ENCODE measurements around the gene TXNL4A.

Gene TXNL4A, protein sequence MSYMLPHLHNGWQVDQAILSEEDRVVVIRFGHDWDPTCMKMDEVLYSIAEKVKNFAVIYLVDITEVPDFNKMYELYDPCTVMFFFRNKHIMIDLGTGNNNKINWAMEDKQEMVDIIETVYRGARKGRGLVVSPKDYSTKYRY

DNA sequence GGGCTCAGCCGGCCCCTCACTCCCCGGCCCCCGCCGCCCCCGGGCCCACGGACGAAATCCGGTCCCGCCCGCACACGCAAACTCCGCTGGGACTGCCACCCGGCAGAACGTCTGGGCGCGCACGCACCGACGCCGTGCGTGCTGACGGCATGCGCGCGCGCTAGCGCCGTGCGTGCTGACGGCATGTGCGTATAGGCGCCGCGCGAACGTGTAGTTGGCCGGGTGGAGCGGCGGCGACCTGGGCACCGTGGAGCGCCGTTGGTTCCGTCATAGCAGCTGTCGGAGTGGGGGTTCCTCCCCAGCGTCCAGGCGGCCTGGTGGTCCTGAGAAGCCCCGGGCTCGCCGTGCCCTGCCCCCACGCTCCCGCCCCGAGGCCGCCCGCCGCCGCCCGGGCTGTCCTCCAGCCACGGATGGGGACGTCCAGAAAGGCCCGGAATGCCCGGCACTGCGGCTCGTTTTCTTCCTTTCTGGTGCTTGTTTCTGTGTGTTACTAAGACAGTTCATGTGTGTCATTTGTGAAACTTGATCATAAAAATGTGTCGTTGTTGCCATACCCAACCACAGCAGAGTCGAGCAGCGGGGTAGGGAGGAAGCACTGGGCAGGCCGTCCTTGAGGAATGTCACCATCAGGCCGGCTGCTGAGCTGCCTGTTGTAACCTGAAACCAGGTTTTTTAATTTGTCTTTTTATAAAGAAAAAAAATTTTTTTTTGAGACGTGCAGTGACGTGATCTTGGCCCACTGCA is at the start of gene TXNL4A:
Gene TXNL4A (minus strand): TSS at position 113 of the 744 bp plus-strand sequence. CDS start 171 bp downstream, outside the sequence.
- H3K4me1 ChIP-seq (ENCODE audit: control insufficient read depth, insufficient read depth, low read length): peaks cover 7% of the 10 kb centered on the region
- H3K4me3 ChIP-seq (ENCODE audit: low read depth, low read length): peak within 1 kb of the TSS; percentile 82
- no peaks in the 10 kb centered on the region for H3K9me3 ChIP-seq (ENCODE audit: control insufficient read depth, insufficient read depth, low read depth, low read length)
- ChIA-PET POLR2A (interaction anchor here (0.8 to 2.6 kb wide), 5 partner anchors 22 to 120 kb away, joined by 3 to 10 read pairs (median 6); partner anchors contain the start of genes ADNP2, RBFA and SLC66A2), CTCF (interaction anchor here (0.7 kb wide), 1 partner anchor 50 kb away, joined by 3 read pairs; no protein-coding TSS in a partner anchor)
- H3K36me3 ChIP-seq (ENCODE audit: control insufficient read depth in 2 of 2, insufficient read depth in 1 of 2, low read length in 2 of 2): peaks cover 21 to 29% of the 10 kb centered on the region in 2 experiments
- peak within 1 kb of the TSS; percentile 91 for H3K27ac ChIP-seq (ENCODE audit: extremely low read depth, low read depth, low read length)
- TF ChIP-seq ZNF785 (tag by site-specific recombination; IDR thresholded peaks at IDR 0.05): peak; percentile 48; the same call in 1 of the 2 replicates
- no peak for TF ChIP-seq ZNF514 (tag by site-specific recombination; IDR thresholded peaks at IDR 0.05)
- TF ChIP-seq TCF7L2 (IDR thresholded peaks at IDR 0.05; ENCODE audit: borderline replicate concordance, low read depth, low read length): no peak
- peak; percentile 92 for TF ChIP-seq ZNF335 (tag by site-specific recombination; conservative IDR thresholded peaks at IDR 0.05)
- TF ChIP-seq ZSCAN30 (tag by site-specific recombination; IDR thresholded peaks at IDR 0.05): no peak
- peak; percentile 58; the same call in 1 of the 2 replicates for TF ChIP-seq SP3 (tag by site-specific recombination; IDR thresholded peaks at IDR 0.05)
- TF ChIP-seq, protein P1, sequence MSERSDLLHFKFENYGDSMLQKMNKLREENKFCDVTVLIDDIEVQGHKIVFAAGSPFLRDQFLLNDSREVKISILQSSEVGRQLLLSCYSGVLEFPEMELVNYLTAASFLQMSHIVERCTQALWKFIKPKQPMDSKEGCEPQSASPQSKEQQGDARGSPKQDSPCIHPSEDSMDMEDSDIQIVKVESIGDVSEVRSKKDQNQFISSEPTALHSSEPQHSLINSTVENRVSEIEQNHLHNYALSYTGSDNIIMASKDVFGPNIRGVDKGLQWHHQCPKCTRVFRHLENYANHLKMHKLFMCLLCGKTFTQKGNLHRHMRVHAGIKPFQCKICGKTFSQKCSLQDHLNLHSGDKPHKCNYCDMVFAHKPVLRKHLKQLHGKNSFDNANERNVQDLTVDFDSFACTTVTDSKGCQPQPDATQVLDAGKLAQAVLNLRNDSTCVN (tag by site-specific recombination; optimal IDR thresholded peaks at IDR 0.05): peak; percentile 89
- TF ChIP-seq, protein P2, sequence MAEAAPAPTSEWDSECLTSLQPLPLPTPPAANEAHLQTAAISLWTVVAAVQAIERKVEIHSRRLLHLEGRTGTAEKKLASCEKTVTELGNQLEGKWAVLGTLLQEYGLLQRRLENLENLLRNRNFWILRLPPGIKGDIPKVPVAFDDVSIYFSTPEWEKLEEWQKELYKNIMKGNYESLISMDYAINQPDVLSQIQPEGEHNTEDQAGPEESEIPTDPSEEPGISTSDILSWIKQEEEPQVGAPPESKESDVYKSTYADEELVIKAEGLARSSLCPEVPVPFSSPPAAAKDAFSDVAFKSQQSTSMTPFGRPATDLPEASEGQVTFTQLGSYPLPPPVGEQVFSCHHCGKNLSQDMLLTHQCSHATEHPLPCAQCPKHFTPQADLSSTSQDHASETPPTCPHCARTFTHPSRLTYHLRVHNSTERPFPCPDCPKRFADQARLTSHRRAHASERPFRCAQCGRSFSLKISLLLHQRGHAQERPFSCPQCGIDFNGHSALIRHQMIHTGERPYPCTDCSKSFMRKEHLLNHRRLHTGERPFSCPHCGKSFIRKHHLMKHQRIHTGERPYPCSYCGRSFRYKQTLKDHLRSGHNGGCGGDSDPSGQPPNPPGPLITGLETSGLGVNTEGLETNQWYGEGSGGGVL (tag by site-specific recombination; IDR thresholded peaks at IDR 0.05): 0 out of 2 replicates have a peak, but pooled peaks have one; percentile 20
- no peak for TF ChIP-seq YY1 (tag by site-specific recombination; IDR thresholded peaks at IDR 0.05)
- peak; percentile 78; the same call in 1 of the 2 replicates for TF ChIP-seq ZNF610 (tag by site-specific recombination; IDR thresholded peaks at IDR 0.05; ENCODE audit: borderline replicate concordance)
- TF ChIP-seq, protein P3, sequence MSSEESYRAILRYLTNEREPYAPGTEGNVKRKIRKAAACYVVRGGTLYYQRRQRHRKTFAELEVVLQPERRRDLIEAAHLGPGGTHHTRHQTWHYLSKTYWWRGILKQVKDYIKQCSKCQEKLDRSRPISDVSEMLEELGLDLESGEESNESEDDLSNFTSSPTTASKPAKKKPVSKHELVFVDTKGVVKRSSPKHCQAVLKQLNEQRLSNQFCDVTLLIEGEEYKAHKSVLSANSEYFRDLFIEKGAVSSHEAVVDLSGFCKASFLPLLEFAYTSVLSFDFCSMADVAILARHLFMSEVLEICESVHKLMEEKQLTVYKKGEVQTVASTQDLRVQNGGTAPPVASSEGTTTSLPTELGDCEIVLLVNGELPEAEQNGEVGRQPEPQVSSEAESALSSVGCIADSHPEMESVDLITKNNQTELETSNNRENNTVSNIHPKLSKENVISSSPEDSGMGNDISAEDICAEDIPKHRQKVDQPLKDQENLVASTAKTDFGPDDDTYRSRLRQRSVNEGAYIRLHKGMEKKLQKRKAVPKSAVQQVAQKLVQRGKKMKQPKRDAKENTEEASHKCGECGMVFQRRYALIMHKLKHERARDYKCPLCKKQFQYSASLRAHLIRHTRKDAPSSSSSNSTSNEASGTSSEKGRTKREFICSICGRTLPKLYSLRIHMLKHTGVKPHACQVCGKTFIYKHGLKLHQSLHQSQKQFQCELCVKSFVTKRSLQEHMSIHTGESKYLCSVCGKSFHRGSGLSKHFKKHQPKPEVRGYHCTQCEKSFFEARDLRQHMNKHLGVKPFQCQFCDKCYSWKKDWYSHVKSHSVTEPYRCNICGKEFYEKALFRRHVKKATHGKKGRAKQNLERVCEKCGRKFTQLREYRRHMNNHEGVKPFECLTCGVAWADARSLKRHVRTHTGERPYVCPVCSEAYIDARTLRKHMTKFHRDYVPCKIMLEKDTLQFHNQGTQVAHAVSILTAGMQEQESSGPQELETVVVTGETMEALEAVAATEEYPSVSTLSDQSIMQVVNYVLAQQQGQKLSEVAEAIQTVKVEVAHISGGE (tag by site-specific recombination; conservative IDR thresholded peaks at IDR 0.05; ENCODE audit: low read depth): peak; percentile 10; the same call in 1 of the 2 replicates
- TF ChIP-seq, protein P4, sequence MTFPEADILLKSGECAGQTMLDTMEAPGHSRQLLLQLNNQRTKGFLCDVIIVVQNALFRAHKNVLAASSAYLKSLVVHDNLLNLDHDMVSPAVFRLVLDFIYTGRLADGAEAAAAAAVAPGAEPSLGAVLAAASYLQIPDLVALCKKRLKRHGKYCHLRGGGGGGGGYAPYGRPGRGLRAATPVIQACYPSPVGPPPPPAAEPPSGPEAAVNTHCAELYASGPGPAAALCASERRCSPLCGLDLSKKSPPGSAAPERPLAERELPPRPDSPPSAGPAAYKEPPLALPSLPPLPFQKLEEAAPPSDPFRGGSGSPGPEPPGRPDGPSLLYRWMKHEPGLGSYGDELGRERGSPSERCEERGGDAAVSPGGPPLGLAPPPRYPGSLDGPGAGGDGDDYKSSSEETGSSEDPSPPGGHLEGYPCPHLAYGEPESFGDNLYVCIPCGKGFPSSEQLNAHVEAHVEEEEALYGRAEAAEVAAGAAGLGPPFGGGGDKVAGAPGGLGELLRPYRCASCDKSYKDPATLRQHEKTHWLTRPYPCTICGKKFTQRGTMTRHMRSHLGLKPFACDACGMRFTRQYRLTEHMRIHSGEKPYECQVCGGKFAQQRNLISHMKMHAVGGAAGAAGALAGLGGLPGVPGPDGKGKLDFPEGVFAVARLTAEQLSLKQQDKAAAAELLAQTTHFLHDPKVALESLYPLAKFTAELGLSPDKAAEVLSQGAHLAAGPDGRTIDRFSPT (tag by site-specific recombination; IDR thresholded peaks at IDR 0.05): peak; percentile 53; the same call in 1 of the 2 replicates
- no peak for TF ChIP-seq ZNF596 (tag by site-specific recombination; IDR thresholded peaks at IDR 0.05)
- peak; percentile 17; the same call in 1 of the 2 replicates for TF ChIP-seq ZIC2 (tag by site-specific recombination; IDR thresholded peaks at IDR 0.05)
- TF ChIP-seq, protein P5, sequence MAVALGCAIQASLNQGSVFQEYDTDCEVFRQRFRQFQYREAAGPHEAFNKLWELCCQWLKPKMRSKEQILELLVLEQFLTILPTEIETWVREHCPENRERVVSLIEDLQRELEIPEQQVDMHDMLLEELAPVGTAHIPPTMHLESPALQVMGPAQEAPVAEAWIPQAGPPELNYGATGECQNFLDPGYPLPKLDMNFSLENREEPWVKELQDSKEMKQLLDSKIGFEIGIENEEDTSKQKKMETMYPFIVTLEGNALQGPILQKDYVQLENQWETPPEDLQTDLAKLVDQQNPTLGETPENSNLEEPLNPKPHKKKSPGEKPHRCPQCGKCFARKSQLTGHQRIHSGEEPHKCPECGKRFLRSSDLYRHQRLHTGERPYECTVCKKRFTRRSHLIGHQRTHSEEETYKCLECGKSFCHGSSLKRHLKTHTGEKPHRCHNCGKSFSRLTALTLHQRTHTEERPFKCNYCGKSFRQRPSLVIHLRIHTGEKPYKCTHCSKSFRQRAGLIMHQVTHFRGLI (tag by site-specific recombination; IDR thresholded peaks at IDR 0.05): peak; percentile 28; the same call in 1 of the 2 replicates
- TF ChIP-seq, protein P6, sequence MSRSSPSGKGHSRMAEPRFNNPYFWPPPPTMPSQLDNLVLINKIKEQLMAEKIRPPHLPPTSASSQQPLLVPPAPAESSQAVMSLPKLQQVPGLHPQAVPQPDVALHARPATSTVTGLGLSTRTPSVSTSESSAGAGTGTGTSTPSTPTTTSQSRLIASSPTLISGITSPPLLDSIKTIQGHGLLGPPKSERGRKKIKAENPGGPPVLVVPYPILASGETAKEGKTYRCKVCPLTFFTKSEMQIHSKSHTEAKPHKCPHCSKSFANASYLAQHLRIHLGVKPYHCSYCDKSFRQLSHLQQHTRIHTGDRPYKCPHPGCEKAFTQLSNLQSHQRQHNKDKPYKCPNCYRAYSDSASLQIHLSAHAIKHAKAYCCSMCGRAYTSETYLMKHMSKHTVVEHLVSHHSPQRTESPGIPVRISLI (tag by site-specific recombination; IDR thresholded peaks at IDR 0.05): peak; percentile 82
- TF ChIP-seq, protein P7, sequence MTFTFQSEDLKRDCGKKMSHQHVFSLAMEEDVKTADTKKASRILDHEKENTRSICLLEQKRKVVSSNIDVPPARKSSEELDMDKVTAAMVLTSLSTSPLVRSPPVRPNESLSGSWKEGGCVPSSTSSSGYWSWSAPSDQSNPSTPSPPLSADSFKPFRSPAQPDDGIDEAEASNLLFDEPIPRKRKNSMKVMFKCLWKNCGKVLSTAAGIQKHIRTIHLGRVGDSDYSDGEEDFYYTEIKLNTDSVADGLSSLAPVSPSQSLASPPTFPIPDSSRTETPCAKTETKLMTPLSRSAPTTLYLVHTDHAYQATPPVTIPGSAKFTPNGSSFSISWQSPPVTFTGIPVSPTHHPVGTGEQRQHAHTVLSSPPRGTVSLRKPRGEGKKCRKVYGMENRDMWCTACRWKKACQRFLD (tag by site-specific recombination; IDR thresholded peaks at IDR 0.05): no peak
- TF ChIP-seq SCRT1 (tag by site-specific recombination; IDR thresholded peaks at IDR 0.05; ENCODE audit: borderline replicate concordance): no peak
- no peak for TF ChIP-seq ZNF792 (tag by site-specific recombination; IDR thresholded peaks at IDR 0.05)
- TF ChIP-seq, protein P8, sequence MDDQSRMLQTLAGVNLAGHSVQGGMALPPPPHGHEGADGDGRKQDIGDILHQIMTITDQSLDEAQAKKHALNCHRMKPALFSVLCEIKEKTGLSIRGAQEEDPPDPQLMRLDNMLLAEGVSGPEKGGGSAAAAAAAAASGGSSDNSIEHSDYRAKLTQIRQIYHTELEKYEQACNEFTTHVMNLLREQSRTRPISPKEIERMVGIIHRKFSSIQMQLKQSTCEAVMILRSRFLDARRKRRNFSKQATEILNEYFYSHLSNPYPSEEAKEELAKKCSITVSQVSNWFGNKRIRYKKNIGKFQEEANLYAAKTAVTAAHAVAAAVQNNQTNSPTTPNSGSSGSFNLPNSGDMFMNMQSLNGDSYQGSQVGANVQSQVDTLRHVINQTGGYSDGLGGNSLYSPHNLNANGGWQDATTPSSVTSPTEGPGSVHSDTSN (CRISPR knock-in tag; IDR thresholded peaks at IDR 0.05): peak; percentile 95; the same call in 1 of the 2 replicates
- TF ChIP-seq ZNF629 (tag by site-specific recombination; IDR thresholded peaks at IDR 0.05): peak; percentile 67

Measured in HEK293 (cell line).